WTC11 (cell line): ENCODE results near the gene WDR5B. TPM values are rescaled to one million over a fixed set of nuclear protein-coding genes. Genes with fewer than 3 reads are reported as not detected.

ENCODE experiments used
- ATAC-seq: fragments of 200-7000 bp; cut with Tn5 transposase; 2 replicates; pipeline ENCODE4 v1.10.0; 2021; ENCODE audit warnings: mild to moderate bottlenecking, moderate library complexity
- CTCF ChIA-PET: fragments of 300-600 bp; sonication (Branson Sonifier 250); formaldehyde crosslinking; loops from one replicate; lab custom pipeline; 2021; ENCODE audit warnings: antibody characterized with exemption; lab: Charles Lee
- POLR2A ChIA-PET: fragments of 350-600 bp; sonication (Branson Sonifier 250); formaldehyde crosslinking; loops from one replicate; lab custom pipeline; 2021; ENCODE audit warnings: antibody characterized with exemption; lab: Charles Lee
- DNase-seq: peaks from one replicate; pipeline ENCODE4 v3.0.0; 2021; ENCODE audit warnings: low spot score
- H3K27ac Mint-ChIP-seq: 2 replicates; pipeline ENCODE4 v1.8.0; 2021; ENCODE audit warnings: mixed read lengths
- H3K27me3 Mint-ChIP-seq: 2 replicates; pipeline ENCODE4 v1.8.0; 2021; ENCODE audit warnings: low read depth, mild to moderate bottlenecking, moderate library complexity, mixed read lengths
- H3K36me3 Mint-ChIP-seq: 2 replicates; pipeline ENCODE4 v1.8.0; 2021; ENCODE audit warnings: mixed read lengths
- H3K4me1 Mint-ChIP-seq: 2 replicates; pipeline ENCODE4 v1.8.0; 2022; ENCODE audit warnings: mixed read lengths
- H3K4me3 Mint-ChIP-seq: 2 replicates; pipeline ENCODE4 v1.8.0; 2021; ENCODE audit warnings: mild to moderate bottlenecking, moderate library complexity, mixed read lengths
- H3K9me3 Mint-ChIP-seq: 2 replicates; pipeline ENCODE4 v1.8.0; 2021; ENCODE audit warnings: mixed read lengths
- ATF1 ChIP-seq: sonication (generic); formaldehyde crosslinking; IDR thresholded peaks from 2 replicates; pipeline ENCODE4 v1.8.1; 2023; ENCODE audit warnings: mild to moderate bottlenecking, moderate library complexity, missing genetic modification reagents
- CBFB ChIP-seq: sonication (generic); formaldehyde crosslinking; IDR thresholded peaks from 2 replicates; pipeline ENCODE4 v1.8.1; 2022; ENCODE audit warnings: mild to moderate bottlenecking, low read depth, missing genetic modification reagents
- CDX4 ChIP-seq: fragments of 250-450 bp; sonication (Bioruptor Pico); IDR thresholded peaks from 2 replicates; pipeline ENCODE4 v1.9.0; 2021; ENCODE audit warnings: moderate library complexity, mild to moderate bottlenecking, inconsistent platforms, borderline replicate concordance
- CTCF ChIP-seq: fragments of 200-600 bp; IDR thresholded peaks from 2 replicates; pipeline ENCODE4 v1.8.0; 2022; ENCODE audit warnings: antibody characterized with exemption
- E2F4 ChIP-seq: sonication (generic); formaldehyde crosslinking; IDR thresholded peaks from 2 replicates; pipeline ENCODE4 v1.8.1; 2022; ENCODE audit warnings: low read depth, mild to moderate bottlenecking, moderate library complexity, missing genetic modification reagents, borderline replicate concordance
- ESRRA ChIP-seq: sonication (generic); formaldehyde crosslinking; IDR thresholded peaks from 2 replicates; pipeline ENCODE4 v1.8.1; 2022; ENCODE audit warnings: mild to moderate bottlenecking, missing genetic modification reagents, borderline replicate concordance
- JAZF1 ChIP-seq: fragments of 250-450 bp; sonication (Bioruptor Pico); IDR thresholded peaks from 2 replicates; pipeline ENCODE4 v1.9.0; 2021; ENCODE audit warnings: moderate library complexity, mild to moderate bottlenecking, inconsistent platforms
- MXD4 ChIP-seq: fragments of 250-450 bp; sonication (Bioruptor Pico); IDR thresholded peaks from 2 replicates; pipeline ENCODE4 v1.8.0; 2021; ENCODE audit warnings: mild to moderate bottlenecking, moderate library complexity, borderline replicate concordance
- MYBL2 ChIP-seq: sonication (generic); formaldehyde crosslinking; IDR thresholded peaks from 2 replicates; pipeline ENCODE4 v1.8.1; 2023; ENCODE audit warnings: mild to moderate bottlenecking, moderate library complexity, missing genetic modification reagents
- NFATC4 ChIP-seq: fragments of 250-450 bp; sonication (Bioruptor Pico); IDR thresholded peaks from 2 replicates; pipeline ENCODE4 v1.9.0; 2021; ENCODE audit warnings: mild to moderate bottlenecking
- NR3C1 ChIP-seq: sonication (generic); formaldehyde crosslinking; conservative IDR thresholded peaks from 2 replicates; pipeline ENCODE4 v1.8.1; 2023; ENCODE audit warnings: low read depth, mild to moderate bottlenecking, missing genetic modification reagents
- OVOL2 ChIP-seq: fragments of 250-450 bp; sonication (Bioruptor Pico); IDR thresholded peaks from 2 replicates; pipeline ENCODE4 v1.9.0; 2021; ENCODE audit warnings: mild to moderate bottlenecking, borderline replicate concordance
- USF1 ChIP-seq: sonication (generic); formaldehyde crosslinking; IDR thresholded peaks from 2 replicates; pipeline ENCODE4 v1.8.0; 2022; ENCODE audit warnings: mild to moderate bottlenecking, missing genetic modification reagents
- USF2 ChIP-seq: sonication (generic); formaldehyde crosslinking; IDR thresholded peaks from 2 replicates; pipeline ENCODE4 v1.8.1; 2023; ENCODE audit warnings: mild to moderate bottlenecking, missing genetic modification reagents, moderate library complexity
- ZBTB43 ChIP-seq: sonication (generic); formaldehyde crosslinking; IDR thresholded peaks from 2 replicates; pipeline ENCODE4 v1.8.1; 2023; ENCODE audit warnings: mild to moderate bottlenecking, missing genetic modification reagents
- ZNF317 ChIP-seq: sonication (generic); formaldehyde crosslinking; IDR thresholded peaks from 2 replicates; pipeline ENCODE4 v1.8.1; 2023; ENCODE audit warnings: low read depth, mild to moderate bottlenecking, moderate library complexity, missing genetic modification reagents, borderline replicate concordance
- ZNF425 ChIP-seq: fragments of 250-450 bp; sonication (Bioruptor Pico); conservative IDR thresholded peaks from 2 replicates; pipeline ENCODE4 v1.9.0; 2021; ENCODE audit warnings: mild to moderate bottlenecking
- ZNF532 ChIP-seq: fragments of 250-450 bp; sonication (Bioruptor Pico); IDR thresholded peaks from 2 replicates; pipeline ENCODE4 v1.9.0; 2021; ENCODE audit warnings: mild to moderate bottlenecking, borderline replicate concordance
- total RNA-seq: library from RNA; stranded (reverse); gene quantifications from 3 replicates; pipeline ENCODE4 v1.2.3, GENCODE V29; 2021

The WDR5B gene
- total RNA-seq, 1 experiment from 2014 or later = 2.8 TPM

GRCh38 chr3:122410639-122411038 is 5.2 kb downstream of the WDR5B start (continued):
- no peak for TF ChIP-seq ZNF532
- TF ChIP-seq CDX4 (CRISPR knock-in tag) = no peak
- no peak for TF ChIP-seq CBFB (CRISPR knock-in tag)
- TF ChIP-seq ZBTB43 (CRISPR knock-in tag) = no peak
- no peak for TF ChIP-seq ATF1 (CRISPR knock-in tag)
- TF ChIP-seq ZNF317 (CRISPR knock-in tag) = no peak

- no peak overlapping the region for H3K27ac Mint-ChIP-seq
- no peaks in the 10 kb centered on the region for H3K27me3 Mint-ChIP-seq
- no peak overlapping the region for H3K4me3 Mint-ChIP-seq
- ATAC-seq = no peak
- POLR2A ChIA-PET = no interaction called here
- DNase-seq = no peak
- CTCF ChIA-PET = no interaction called here
- H3K36me3 Mint-ChIP-seq = peaks cover 42% of the 10 kb centered on the region
- peaks cover 6% of the 10 kb centered on the region for H3K4me1 Mint-ChIP-seq
- H3K9me3 Mint-ChIP-seq = no peaks in the 10 kb centered on the region
- TF ChIP-seq MXD4 (CRISPR knock-in tag) (no peak), ZNF532 (no peak), MYBL2 (CRISPR knock-in tag) (no peak), NFATC4 (no peak), NR3C1 (CRISPR knock-in tag) (no peak), USF2 (no peak), ZNF425 (no peak), CTCF (no peak), USF1 (no peak), ESRRA (CRISPR knock-in tag) (no peak), E2F4 (CRISPR knock-in tag) (no peak), OVOL2 (no peak), JAZF1 (CRISPR knock-in tag) (no peak)
These were observed 5.8 kb downstream of the WDR5B start for GRCh38 chr3:122410111-122410510.
